ENCODE results near the gene TLE4. TPM values are rescaled to one million over a fixed set of nuclear protein-coding genes. Genes with fewer than 3 reads are reported as not detected.

Gene TLE4
- total and polyA plus RNA-seq, 2 donors (not counting 1 experiment from before 2014, with no cell fraction given) = 13.5 to 35.0 TPM

GRCh38 chr9:79662537-79662956 is 90.8 kb downstream of the TLE4 start:
- Histone ChIP-seq H3K79me2 (ENCODE audit: control insufficient read depth, insufficient read depth, low read length) (no peaks in the 10 kb centered on the region), H4K20me1 (ENCODE audit: control insufficient read depth, extremely low read depth, insufficient read depth, low read length) (no peaks in the 10 kb centered on the region), H2AFZ (ENCODE audit: low read length) (no peak overlapping the region), H3K36me3 (ENCODE audit: control insufficient read depth, insufficient read depth, low read length) (no peaks in the 10 kb centered on the region), H3K4me1 (ENCODE audit: control insufficient read depth, extremely low read depth, insufficient read depth, low read length) (no peaks in the 10 kb centered on the region), H3K9me3 (ENCODE audit: control insufficient read depth, insufficient read depth, low read depth, low read length) (no peaks in the 10 kb centered on the region), H3K4me3 (replicated peaks in 1 of 4; ENCODE audit: control extremely low read depth in 1 of 4, insufficient read depth in 1 of 4, low read depth in 3 of 4, low read length in 4 of 4) (no peak overlapping the region), H3K27ac (ENCODE audit: insufficient read depth, low read length) (no peak overlapping the region), H3K4me2 (ENCODE audit: extremely low read depth, insufficient read depth, low read length) (no peak overlapping the region), H3K9ac (ENCODE audit: insufficient read depth, low read length) (no peak overlapping the region), H3K27me3 (ENCODE audit: control insufficient read depth, insufficient read depth, low read length) (no peaks in the 10 kb centered on the region)
- TF ChIP-seq EZH2 (IDR thresholded peaks at IDR 0.05; ENCODE audit: low read length, missing control alignments) (no peak), CTCF (conservative IDR thresholded peaks at IDR 0.05 in 1 of 2, IDR thresholded peaks at IDR 0.05 in 1 of 2; ENCODE audit: low read depth in 1 of 2, low read length in 2 of 2) (no peak)
- peak in 1 of 2 donors; percentile 23 for DNase-seq (ENCODE audit: low read depth in 2 of 2)

- H3K4me3 ChIP-seq (replicated peaks in 1 of 4; ENCODE audit: control extremely low read depth in 1 of 4, insufficient read depth in 1 of 4, low read depth in 3 of 4, low read length in 4 of 4) = no peak overlapping the region
- no peaks in the 10 kb centered on the region for H3K4me1 ChIP-seq (ENCODE audit: control insufficient read depth, extremely low read depth, insufficient read depth, low read length)
- H2AFZ ChIP-seq (ENCODE audit: low read length) = no peak overlapping the region
- H4K20me1 ChIP-seq (ENCODE audit: control insufficient read depth, extremely low read depth, insufficient read depth, low read length) = no peaks in the 10 kb centered on the region
- H3K9me3 ChIP-seq (ENCODE audit: control insufficient read depth, insufficient read depth, low read depth, low read length) = no peaks in the 10 kb centered on the region
- H3K79me2 ChIP-seq (ENCODE audit: control insufficient read depth, insufficient read depth, low read length) = no peaks in the 10 kb centered on the region
- no peaks in the 10 kb centered on the region for H3K27me3 ChIP-seq (ENCODE audit: control insufficient read depth, insufficient read depth, low read length)
- peak; percentile 12 to 39 for DNase-seq (ENCODE audit: low read depth in 2 of 2)
- TF ChIP-seq EZH2 (IDR thresholded peaks at IDR 0.05; ENCODE audit: low read length, missing control alignments) (no peak), CTCF (conservative IDR thresholded peaks at IDR 0.05 in 1 of 2, IDR thresholded peaks at IDR 0.05 in 1 of 2; ENCODE audit: low read depth in 1 of 2, low read length in 2 of 2) (no peak)
- no peaks in the 10 kb centered on the region for H3K36me3 ChIP-seq (ENCODE audit: control insufficient read depth, insufficient read depth, low read length)
- H3K4me2 ChIP-seq (ENCODE audit: extremely low read depth, insufficient read depth, low read length) = no peak overlapping the region
- no peak overlapping the region for H3K9ac ChIP-seq (ENCODE audit: insufficient read depth, low read length)
- no peak overlapping the region for H3K27ac ChIP-seq (ENCODE audit: insufficient read depth, low read length)
Measured at GRCh38 chr9:79663300-79663699, 91.5 kb downstream of the TLE4 start.

- H3K4me3 ChIP-seq (replicated peaks in 1 of 4; ENCODE audit: control extremely low read depth in 1 of 4, insufficient read depth in 1 of 4, low read depth in 3 of 4, low read length in 4 of 4) = no peak overlapping the region
- no peaks in the 10 kb centered on the region for H3K9me3 ChIP-seq (ENCODE audit: control insufficient read depth, insufficient read depth, low read depth, low read length)
- DNase-seq (ENCODE audit: low read depth in 2 of 2) = no peak
- no peaks in the 10 kb centered on the region for H4K20me1 ChIP-seq (ENCODE audit: control insufficient read depth, extremely low read depth, insufficient read depth, low read length)
- H3K79me2 ChIP-seq (ENCODE audit: control insufficient read depth, insufficient read depth, low read length) = no peaks in the 10 kb centered on the region
- no peaks in the 10 kb centered on the region for H3K36me3 ChIP-seq (ENCODE audit: control insufficient read depth, insufficient read depth, low read length)
- no peak overlapping the region for H3K9ac ChIP-seq (ENCODE audit: insufficient read depth, low read length)
- peak overlapping the region; percentile 10 for H3K27ac ChIP-seq (ENCODE audit: insufficient read depth, low read length)
- no peak overlapping the region for H3K4me2 ChIP-seq (ENCODE audit: extremely low read depth, insufficient read depth, low read length)
- TF ChIP-seq EZH2 (IDR thresholded peaks at IDR 0.05; ENCODE audit: low read length, missing control alignments) (no peak), CTCF (conservative IDR thresholded peaks at IDR 0.05 in 1 of 2, IDR thresholded peaks at IDR 0.05 in 1 of 2; ENCODE audit: low read depth in 1 of 2, low read length in 2 of 2) (no peak)
- H3K4me1 ChIP-seq (ENCODE audit: control insufficient read depth, extremely low read depth, insufficient read depth, low read length) = no peaks in the 10 kb centered on the region
- no peaks in the 10 kb centered on the region for H3K27me3 ChIP-seq (ENCODE audit: control insufficient read depth, insufficient read depth, low read length)
- H2AFZ ChIP-seq (ENCODE audit: low read length) = no peak overlapping the region
Measured at GRCh38 chr9:79663878-79664277, 92.1 kb downstream of the TLE4 start.
